SJCRH30 (cell line): ENCODE data around the gene CDK17. TPM values are rescaled to one million over a fixed set of nuclear protein-coding genes. Genes with fewer than 3 reads are reported as not detected.

Experiments used
- DNase-seq, 2 experiments: peaks; one replicate each; pipeline ENCODE4 v3.0.0-alpha.2; 2015 to 2020
- H3K27ac ChIP-seq: fragments of 250-450 bp; sonication (Bioruptor Pico); 2 replicates; pipeline ENCODE4 v1.5.1; 2020; ENCODE audit warnings: mild to moderate bottlenecking, moderate library complexity
- H3K27me3 ChIP-seq: fragments of 250-450 bp; sonication (Bioruptor Pico); 2 replicates; pipeline ENCODE4 v1.5.1; 2020; ENCODE audit warnings: mild to moderate bottlenecking, moderate library complexity
- H3K36me3 ChIP-seq: fragments of 250-450 bp; sonication (Bioruptor Pico); 2 replicates; pipeline ENCODE4 v1.5.1; 2020; ENCODE audit warnings: mild to moderate bottlenecking, moderate library complexity
- H3K4me1 ChIP-seq: fragments of 250-450 bp; sonication (Bioruptor Pico); 2 replicates; pipeline ENCODE4 v1.5.1; 2020; ENCODE audit warnings: mild to moderate bottlenecking, moderate library complexity
- H3K4me3 ChIP-seq: fragments of 250-450 bp; sonication (Bioruptor Pico); 2 replicates; pipeline ENCODE4 v1.5.1; 2020; ENCODE audit warnings: mild to moderate bottlenecking, moderate library complexity
- H3K9me3 ChIP-seq: fragments of 250-450 bp; sonication (Bioruptor Pico); replicated peaks from 2 replicates; pipeline ENCODE4 v1.5.1; 2020; ENCODE audit warnings: mild to moderate bottlenecking, moderate library complexity
- total RNA-seq: library from RNA; depleted of rRNA; stranded (reverse); fragments of >200 nt; shearing (Covaris generic); gene quantifications from 2 replicates; pipeline ENCODE4 v1.2.3, GENCODE V29; 2014; rRNA removed

CDK17 gene
- total RNA-seq, 1 experiment from 2014 or later = 28.0 TPM

- Histone ChIP-seq H3K36me3 (peaks cover 14% of the 10 kb centered on the region), H3K9me3 (no peaks in the 10 kb centered on the region), H3K4me3 (no peak overlapping the region), H3K27ac (no peak overlapping the region), H3K4me1 (no peaks in the 10 kb centered on the region), H3K27me3 (no peaks in the 10 kb centered on the region)
- DNase-seq = no peak
Observed at GRCh38 chr12:96237035-96237434, 163.2 kb downstream of the CDK17 start.

GRCh38 chr12:96236221-96236822, 163.9 kb downstream of the CDK17 start:
- no peaks in the 10 kb centered on the region for H3K4me1 ChIP-seq
- no peaks in the 10 kb centered on the region for H3K27me3 ChIP-seq
- H3K36me3 ChIP-seq = peaks cover 14% of the 10 kb centered on the region
- no peak overlapping the region for H3K4me3 ChIP-seq
- H3K27ac ChIP-seq = no peak overlapping the region
- no peak for DNase-seq
- H3K9me3 ChIP-seq = no peaks in the 10 kb centered on the region

- Histone ChIP-seq H3K4me1 (no peaks in the 10 kb centered on the region), H3K27ac (no peak overlapping the region), H3K27me3 (no peaks in the 10 kb centered on the region), H3K36me3 (peaks cover 14% of the 10 kb centered on the region), H3K9me3 (no peaks in the 10 kb centered on the region), H3K4me3 (no peak overlapping the region)
- DNase-seq = no peak
Observed at GRCh38 chr12:96235484-96235826, 164.8 kb downstream of the CDK17 start.

GRCh38 chr12:96234591-96235483, 165.4 kb downstream of the CDK17 start:
- Histone ChIP-seq H3K4me3 (no peak overlapping the region), H3K27ac (no peak overlapping the region), H3K36me3 (peaks cover 14% of the 10 kb centered on the region), H3K9me3 (no peaks in the 10 kb centered on the region), H3K4me1 (no peaks in the 10 kb centered on the region), H3K27me3 (no peaks in the 10 kb centered on the region)
- DNase-seq = no peak

- DNase-seq = peak in 1 of 2 experiments; percentile 32
- H3K27ac ChIP-seq = no peak overlapping the region
- peaks cover 15% of the 10 kb centered on the region for H3K36me3 ChIP-seq
- no peak overlapping the region for H3K4me3 ChIP-seq
- no peaks in the 10 kb centered on the region for H3K4me1 ChIP-seq
- no peaks in the 10 kb centered on the region for H3K27me3 ChIP-seq
- no peaks in the 10 kb centered on the region for H3K9me3 ChIP-seq
Observed at GRCh38 chr12:96233939-96234461, 166.2 kb downstream of the CDK17 start.

- Histone ChIP-seq H3K27me3 (no peaks in the 10 kb centered on the region), H3K9me3 (no peaks in the 10 kb centered on the region), H3K27ac (no peak overlapping the region), H3K36me3 (peaks cover 17% of the 10 kb centered on the region), H3K4me3 (no peak overlapping the region), H3K4me1 (no peaks in the 10 kb centered on the region)
- no peak for DNase-seq
Observed at GRCh38 chr12:96233168-96233567, 167.1 kb downstream of the CDK17 start.

GRCh38 chr12:96230646-96231045, 169.6 kb downstream of the CDK17 start:
- no peaks in the 10 kb centered on the region for H3K4me1 ChIP-seq
- H3K27ac ChIP-seq = no peak overlapping the region
- no peaks in the 10 kb centered on the region for H3K27me3 ChIP-seq
- no peak overlapping the region for H3K4me3 ChIP-seq
- no peaks in the 10 kb centered on the region for H3K9me3 ChIP-seq
- DNase-seq = no peak
- H3K36me3 ChIP-seq = peaks cover 8% of the 10 kb centered on the region

GRCh38 chr12:96228566-96229248, 171.5 kb downstream of the CDK17 start:
- Histone ChIP-seq H3K4me1 (no peaks in the 10 kb centered on the region), H3K36me3 (peaks cover 13% of the 10 kb centered on the region), H3K27me3 (no peaks in the 10 kb centered on the region), H3K27ac (no peak overlapping the region), H3K9me3 (no peaks in the 10 kb centered on the region), H3K4me3 (no peak overlapping the region)
- no peak for DNase-seq

Other genes starting within 250 kb of the CDK17 start
- 31.8 and 34.0 TPM in 2 replicates for gene ELK3, start 206.1 kb downstream of the CDK17 start, total RNA-seq
- 0.16 TPM in 1 of 2 replicates, not detected in the other for gene CFAP54, start 89.1 kb upstream of the CDK17 start, total RNA-seq